A549 (cell line): ENCODE data around the gene KLHDC3. TPM values are rescaled to one million over a fixed set of nuclear protein-coding genes. Genes with fewer than 3 reads are reported as not detected.

Experiments used
- ATAC-seq, 2 experiments: fragments of 200-7000 bp in 1 of 2; fragments of >200 bp in 1 of 2; cut with Nextera tagmentation in 1 of 2; cut with Tn5 transposase in 1 of 2; 3 replicates each; pipeline versions ENCODE4 v1.8.0 to v1.9.1; 2018 to 2020; ENCODE audit warnings: mild to moderate bottlenecking in 1 of 2, moderate library complexity in 1 of 2
- CTCF ChIA-PET: fragments of 300-600 bp; sonication (Branson Sonifier 250); formaldehyde crosslinking; extraction: SDS; loops from one replicate; lab custom pipeline; 2021; ENCODE audit warnings: antibody characterized with exemption, inconsistent platforms; lab: Yijun Ruan, JAX
- POLR2A ChIA-PET: fragments of 350-600 bp; formaldehyde crosslinking; extraction: SDS; loops from one replicate; lab custom pipeline; 2021; ENCODE audit warnings: antibody characterized with exemption, inconsistent platforms; lab: Yijun Ruan, JAX
- DNase-seq, 2 experiments: peaks; one replicate each; pipeline versions ENCODE4 v3.0.0 to v3.0.0-alpha.2; 2011 to 2016; ENCODE audit warnings: low read depth in 1 of 2, low spot score in 1 of 2
- FAIRE-seq: peaks from 2 replicates; lab custom pipeline; 2011; peaks lifted over from hg19 to GRCh38; lab: Jason Lieb, UNC
- H3K27ac ChIP-seq, 2 experiments: fragments of >200 bp; sonication (Bioruptor Twin); formaldehyde crosslinking; 3 replicates each; pipeline ENCODE4 v1.5.1; 2016 to 2017
- H3K4me1 ChIP-seq: fragments of >200 bp; sonication (Bioruptor Twin); formaldehyde crosslinking; 3 replicates; pipeline ENCODE4 v1.6.1; 2016
- H3K4me2 ChIP-seq: fragments of >200 bp; sonication (Bioruptor Twin); formaldehyde crosslinking; 3 replicates; pipeline ENCODE4 v1.6.1; 2016
- H3K4me3 ChIP-seq: fragments of >200 bp; sonication (Bioruptor Twin); formaldehyde crosslinking; 3 replicates; pipeline ENCODE4 v1.5.1; 2016
- H3K9me3 ChIP-seq: fragments of >200 bp; sonication (Bioruptor Twin); formaldehyde crosslinking; 3 replicates; pipeline ENCODE4 v1.6.1; 2016
- BHLHE40 ChIP-seq: IDR thresholded peaks from 2 replicates; pipeline ENCODE4 v1.6.1; 2012; ENCODE audit warnings: low read depth, low read length, inconsistent platforms
- CTCF ChIP-seq: fragments of >200 bp; sonication (Bioruptor Twin); formaldehyde crosslinking; IDR thresholded peaks from 3 replicates; pipeline ENCODE4 v1.5.1; 2016
- E2F6 ChIP-seq: IDR thresholded peaks from 2 replicates; pipeline ENCODE4 v1.6.1; 2012; ENCODE audit warnings: low read depth, borderline replicate concordance
- FOSL2 ChIP-seq, 2 experiments: fragments of 450-650 bp in 1 of 2; fragments of >200 bp in 1 of 2; sonication (Bioruptor Twin) in 1 of 2; formaldehyde crosslinking; IDR thresholded peaks; 2 replicates each; pipeline versions ENCODE4 v1.5.0 to v1.6.1; 2016 to 2020; ENCODE audit warnings: mild to moderate bottlenecking in 1 of 2, moderate library complexity in 1 of 2
- HOXA7 ChIP-seq: fragments of 250-450 bp; sonication (Bioruptor Pico); IDR thresholded peaks from 2 replicates; pipeline ENCODE4 v1.5.0; 2020; ENCODE audit warnings: mild to moderate bottlenecking, moderate library complexity
- JUNB ChIP-seq: fragments of >200 bp; sonication (Bioruptor Twin); formaldehyde crosslinking; IDR thresholded peaks from 2 replicates; pipeline ENCODE4 v1.6.1; 2016
- NFE2L2 ChIP-seq: fragments of 150-350 bp; conservative IDR thresholded peaks from 2 replicates; pipeline ENCODE4 v1.6.1; 2014; ENCODE audit warnings: low read length
- NPAS2 ChIP-seq: fragments of 250-450 bp; sonication (Bioruptor Pico); IDR thresholded peaks from 2 replicates; pipeline ENCODE4 v1.8.0; 2022; ENCODE audit warnings: mild to moderate bottlenecking, moderate library complexity, borderline replicate concordance
- NR3C1 ChIP-seq: fragments of >200 bp; sonication (Bioruptor Twin); formaldehyde crosslinking; IDR thresholded peaks from 3 replicates; pipeline ENCODE4 v1.6.1; 2017
- PBX3 ChIP-seq: IDR thresholded peaks from 2 replicates; pipeline ENCODE4 v1.6.1; 2012
- PHF8 ChIP-seq: fragments of 200-600 bp; sonication (generic); IDR thresholded peaks from 2 replicates; pipeline ENCODE4 v1.6.1; 2016; ENCODE audit warnings: low read depth, mild to moderate bottlenecking, antibody characterized with exemption, moderate library complexity, borderline replicate concordance
- POLR2A ChIP-seq: IDR thresholded peaks from 2 replicates; pipeline ENCODE4 v1.6.1; 2012; ENCODE audit warnings: mild to moderate bottlenecking, low read length
- RAD21 ChIP-seq, 2 experiments: fragments of >200 bp in 1 of 2; sonication (Bioruptor Twin) in 1 of 2; formaldehyde crosslinking in 1 of 2; IDR thresholded peaks in 1 of 2; conservative IDR thresholded peaks in 1 of 2; 2 replicates in 1 of 2; 3 replicates in 1 of 2; pipeline ENCODE4 v1.6.1; 2012 to 2018; ENCODE audit warnings: inconsistent platforms in 1 of 2
- REST ChIP-seq: fragments of 200-600 bp; sonication (generic); IDR thresholded peaks from 2 replicates; pipeline ENCODE4 v1.6.1; 2016; ENCODE audit warnings: antibody characterized with exemption, mild to moderate bottlenecking, moderate library complexity
- RNF2 ChIP-seq: fragments of 200-600 bp; sonication (generic); IDR thresholded peaks from 2 replicates; pipeline ENCODE4 v1.6.1; 2016; ENCODE audit warnings: low read depth, mild to moderate bottlenecking, antibody characterized with exemption, moderate library complexity, borderline replicate concordance
- TFCP2L1 ChIP-seq: fragments of 250-450 bp; sonication (Bioruptor Pico); IDR thresholded peaks from 2 replicates; pipeline ENCODE4 v1.5.0; 2021; ENCODE audit warnings: mild to moderate bottlenecking
- ZSCAN20 ChIP-seq: fragments of 250-450 bp; sonication (Bioruptor Pico); IDR thresholded peaks from 2 replicates; pipeline ENCODE4 v1.8.0; 2022; ENCODE audit warnings: mild to moderate bottlenecking, moderate library complexity
- WGBS: methylation state at CpG from one replicate; pipeline ENCODE4 v1.1.6; 2017; ENCODE audit errors: missing lambda C conversion rate; 5-methylcytosine and 5-hydroxymethylcytosine counted together
- polyA plus RNA-seq, 4 experiments: library from polyadenylated mRNA; depleted of rRNA in 3 of 4; stranded (reverse); fragments of >200 nt; fragmentation: RNase III in 1 of 4; extraction: RNeasy Plus Mini Kit Qiagen cat#74134 plus additional on column Dnase treatment in 1 of 4; gene quantifications; 2 replicates in 3 of 4; 3 replicates in 1 of 4; pipeline ENCODE4 v1.2.3, GENCODE V29; 2011 to 2017

KLHDC3 gene
- polyA plus RNA-seq, 2 of the 4 experiments (the other 2 are of a cell fraction): 18.8 to 28.0 TPM

- TF ChIP-seq CTCF (no peak), REST (peak; percentile 42; the same call in 1 of the 2 replicates)
- CTCF ChIA-PET: interaction anchor here (1.0 to 1.5 kb wide), 2 partner anchors 11 to 158 kb away, joined by 5 read pairs; no protein-coding TSS in a partner anchor
- FAIRE-seq (no peak), ATAC-seq (peak; percentile 4 to 5; a peak in 1 of 6 replicates), DNase-seq (no peak)
- WGBS: 22% methylated on average over 10 of the region's 13 CpGs
- peak overlapping the region; percentile 94 for H3K4me2 ChIP-seq
- H3K27ac ChIP-seq: peak overlapping the region; percentile 80 to 93
- 0 out of 3 replicates have a peak, but pooled peaks cover 8% of the 10 kb centered on the region for H3K4me1 ChIP-seq
- peak overlapping the region; percentile 67 for H3K4me3 ChIP-seq
- no peaks in the 10 kb centered on the region for H3K9me3 ChIP-seq
- POLR2A ChIA-PET: interaction anchor here (1.0 to 1.9 kb wide), 5 partner anchors 19 to 185 kb away, joined by 3 to 8 read pairs (median 5); partner anchors contain the start of gene CUL7
Measured at GRCh38 chr6:42984924-42985475, 29.0 kb upstream of the KLHDC3 start.

- Histone ChIP-seq H3K4me2 (no peak overlapping the region), H3K9me3 (no peaks in the 10 kb centered on the region), H3K27ac (no peak overlapping the region), H3K4me3 (no peak overlapping the region), H3K4me1 (0 out of 3 replicates have a peak, but pooled peaks cover 8% of the 10 kb centered on the region)
- WGBS: 92% methylated on average over 5 of the region's 5 CpGs
- DNase-seq: no peak
- FAIRE-seq: no peak
- ATAC-seq: no peak
- CTCF ChIA-PET: interaction anchor here (0.9 to 1.3 kb wide), 4 partner anchors 15 to 155 kb away, joined by 3 to 6 read pairs (median 4); no protein-coding TSS in a partner anchor
- no peak for TF ChIP-seq JUNB
- no peak for TF ChIP-seq NPAS2 (CRISPR knock-in tag)
- TF ChIP-seq BHLHE40: no peak
- no peak for TF ChIP-seq NR3C1
- no peak for TF ChIP-seq RNF2
- TF ChIP-seq NFE2L2: no peak
- no peak for TF ChIP-seq POLR2A
- no peak for TF ChIP-seq RAD21 (conservative IDR thresholded peaks at IDR 0.05 in 1 of 2, IDR thresholded peaks at IDR 0.05 in 1 of 2)
- no peak for TF ChIP-seq PHF8
- no peak for TF ChIP-seq HOXA7 (CRISPR knock-in tag)
- no peak for TF ChIP-seq PBX3
- TF ChIP-seq ZSCAN20 (CRISPR knock-in tag): no peak
- TF ChIP-seq FOSL2 (IDR thresholded peaks at IDR 0.05): no peak
- no peak for TF ChIP-seq FOSL2 (CRISPR knock-in tag; IDR thresholded peaks at IDR 0.05)
- no peak for TF ChIP-seq TFCP2L1 (CRISPR knock-in tag)
- no peak for TF ChIP-seq E2F6
- POLR2A ChIA-PET: no interaction called here
Measured at GRCh38 chr6:42987533-42988451, 26.3 kb upstream of the KLHDC3 start.
